ENCODE measurements around the gene HOXA7. TPM values are rescaled to one million over a fixed set of nuclear protein-coding genes. Genes with fewer than 3 reads are reported as not detected.

Gene HOXA7
- polyA plus RNA-seq, 1 donor from 2014 or later, result 1.0 TPM

GRCh38 chr7:27118580-27118979, 37.9 kb downstream of the HOXA7 start:
- H3K36me3 Mint-ChIP-seq, result peaks cover 2% of the 10 kb centered on the region

GRCh38 chr7:27117887-27118491, 38.5 kb downstream of the HOXA7 start:
- H3K27me3 Mint-ChIP-seq, result peaks cover 2% of the 10 kb centered on the region
- H3K9me3 Mint-ChIP-seq, result no peaks in the 10 kb centered on the region
- H3K27ac Mint-ChIP-seq, result no peak overlapping the region
- no peak overlapping the region for H3K4me3 Mint-ChIP-seq
- H3K4me1 Mint-ChIP-seq, result no peaks in the 10 kb centered on the region
- peaks cover 2% of the 10 kb centered on the region for H3K36me3 Mint-ChIP-seq

More at GRCh38 chr7:27118580-27118979, 37.9 kb downstream of the HOXA7 start:
- no peak overlapping the region for H3K27ac Mint-ChIP-seq
- no peak overlapping the region for H3K4me3 Mint-ChIP-seq
- no peaks in the 10 kb centered on the region for H3K4me1 Mint-ChIP-seq
- H3K27me3 Mint-ChIP-seq, result peaks cover 2% of the 10 kb centered on the region
- H3K9me3 Mint-ChIP-seq, result no peaks in the 10 kb centered on the region

GRCh38 chr7:27116962-27117886, 39.3 kb downstream of the HOXA7 start:
- H3K9me3 Mint-ChIP-seq, result no peaks in the 10 kb centered on the region
- H3K36me3 Mint-ChIP-seq, result peaks cover 2% of the 10 kb centered on the region
- H3K27ac Mint-ChIP-seq, result no peak overlapping the region
- peaks cover 2% of the 10 kb centered on the region for H3K27me3 Mint-ChIP-seq
- H3K4me1 Mint-ChIP-seq, result no peaks in the 10 kb centered on the region
- H3K4me3 Mint-ChIP-seq, result no peak overlapping the region

- Mint-ChIP-seq H3K36me3 (no peaks in the 10 kb centered on the region), H3K9me3 (no peaks in the 10 kb centered on the region), H3K27me3 (peaks cover 2% of the 10 kb centered on the region), H3K4me3 (no peak overlapping the region), H3K4me1 (no peaks in the 10 kb centered on the region), H3K27ac (no peak overlapping the region)
Measured at GRCh38 chr7:27116031-27116961, 40.2 kb downstream of the HOXA7 start.

GRCh38 chr7:27115221-27116026, 41.1 kb downstream of the HOXA7 start:
- H3K27me3 Mint-ChIP-seq, result peaks cover 2% of the 10 kb centered on the region
- H3K27ac Mint-ChIP-seq, result peak overlapping the region in 1 of 3 donors; percentile 13
- H3K9me3 Mint-ChIP-seq, result no peaks in the 10 kb centered on the region
- no peaks in the 10 kb centered on the region for H3K36me3 Mint-ChIP-seq
- no peak overlapping the region for H3K4me3 Mint-ChIP-seq
- no peaks in the 10 kb centered on the region for H3K4me1 Mint-ChIP-seq

GRCh38 chr7:27114881-27115220, 41.6 kb downstream of the HOXA7 start:
- H3K36me3 Mint-ChIP-seq, result no peaks in the 10 kb centered on the region

GRCh38 chr7:27113991-27114769, 42.3 kb downstream of the HOXA7 start:
- H3K36me3 Mint-ChIP-seq, result no peaks in the 10 kb centered on the region
- no peak overlapping the region for H3K27ac Mint-ChIP-seq
- H3K9me3 Mint-ChIP-seq, result no peaks in the 10 kb centered on the region
- H3K4me3 Mint-ChIP-seq, result no peak overlapping the region
- H3K27me3 Mint-ChIP-seq, result peaks cover 2% of the 10 kb centered on the region
- no peaks in the 10 kb centered on the region for H3K4me1 Mint-ChIP-seq

More at GRCh38 chr7:27114881-27115220, 41.6 kb downstream of the HOXA7 start:
- no peak overlapping the region for H3K4me3 Mint-ChIP-seq
- H3K27ac Mint-ChIP-seq, result peak overlapping the region in 1 of 3 donors; percentile 13
- H3K4me1 Mint-ChIP-seq, result no peaks in the 10 kb centered on the region
- H3K27me3 Mint-ChIP-seq, result peaks cover 2% of the 10 kb centered on the region
- H3K9me3 Mint-ChIP-seq, result no peaks in the 10 kb centered on the region

GRCh38 chr7:27112955-27113949, 43.2 kb downstream of the HOXA7 start:
- Mint-ChIP-seq H3K36me3 (peaks cover 2% of the 10 kb centered on the region), H3K27me3 (peaks cover 2% of the 10 kb centered on the region), H3K4me1 (no peaks in the 10 kb centered on the region), H3K27ac (no peak overlapping the region), H3K4me3 (no peak overlapping the region), H3K9me3 (no peaks in the 10 kb centered on the region)

- Mint-ChIP-seq H3K27ac (no peak overlapping the region), H3K4me3 (no peak overlapping the region), H3K36me3 (peaks cover 2% of the 10 kb centered on the region), H3K27me3 (peaks cover 2% of the 10 kb centered on the region), H3K9me3 (no peaks in the 10 kb centered on the region), H3K4me1 (peaks cover 0 to 1% (median 0%) of the 10 kb centered on the region in 3 donors)
Measured at GRCh38 chr7:27112361-27112760, 44.1 kb downstream of the HOXA7 start.

- H3K4me3 Mint-ChIP-seq, result no peak overlapping the region
- peaks cover 2% of the 10 kb centered on the region for H3K27me3 Mint-ChIP-seq
- peaks cover 2% of the 10 kb centered on the region for H3K36me3 Mint-ChIP-seq
Measured at GRCh38 chr7:27111751-27112277, 44.7 kb downstream of the HOXA7 start.

GRCh38 chr7:27111042-27111750, 45.3 kb downstream of the HOXA7 start:
- H3K4me1 Mint-ChIP-seq, result peaks cover 0 to 1% (median 0%) of the 10 kb centered on the region in 3 donors
- H3K9me3 Mint-ChIP-seq, result no peaks in the 10 kb centered on the region
- H3K27me3 Mint-ChIP-seq, result peaks cover 2% of the 10 kb centered on the region
- H3K27ac Mint-ChIP-seq, result no peak overlapping the region
- H3K36me3 Mint-ChIP-seq, result peaks cover 2% of the 10 kb centered on the region
- H3K4me3 Mint-ChIP-seq, result no peak overlapping the region

More at GRCh38 chr7:27111751-27112277, 44.7 kb downstream of the HOXA7 start:
- Mint-ChIP-seq H3K9me3 (no peaks in the 10 kb centered on the region), H3K27ac (no peak overlapping the region), H3K4me1 (peaks cover 0 to 1% (median 0%) of the 10 kb centered on the region in 3 donors)

All from IgD-negative memory B cell (primary cell).